Measurements from ENCODE around the gene FTCD. TPM values are rescaled to one million over a fixed set of nuclear protein-coding genes. Genes with fewer than 3 reads are reported as not detected.
"Not testable (repeated sequence)": the region's sequence is repeated elsewhere in the genome, so short reads cannot be mapped to it uniquely, and the experiment has no call there.

Gene FTCD
- total and polyA plus RNA-seq, 12 donors: 0.14 to 4.4 (median 1.1) TPM

DNA sequence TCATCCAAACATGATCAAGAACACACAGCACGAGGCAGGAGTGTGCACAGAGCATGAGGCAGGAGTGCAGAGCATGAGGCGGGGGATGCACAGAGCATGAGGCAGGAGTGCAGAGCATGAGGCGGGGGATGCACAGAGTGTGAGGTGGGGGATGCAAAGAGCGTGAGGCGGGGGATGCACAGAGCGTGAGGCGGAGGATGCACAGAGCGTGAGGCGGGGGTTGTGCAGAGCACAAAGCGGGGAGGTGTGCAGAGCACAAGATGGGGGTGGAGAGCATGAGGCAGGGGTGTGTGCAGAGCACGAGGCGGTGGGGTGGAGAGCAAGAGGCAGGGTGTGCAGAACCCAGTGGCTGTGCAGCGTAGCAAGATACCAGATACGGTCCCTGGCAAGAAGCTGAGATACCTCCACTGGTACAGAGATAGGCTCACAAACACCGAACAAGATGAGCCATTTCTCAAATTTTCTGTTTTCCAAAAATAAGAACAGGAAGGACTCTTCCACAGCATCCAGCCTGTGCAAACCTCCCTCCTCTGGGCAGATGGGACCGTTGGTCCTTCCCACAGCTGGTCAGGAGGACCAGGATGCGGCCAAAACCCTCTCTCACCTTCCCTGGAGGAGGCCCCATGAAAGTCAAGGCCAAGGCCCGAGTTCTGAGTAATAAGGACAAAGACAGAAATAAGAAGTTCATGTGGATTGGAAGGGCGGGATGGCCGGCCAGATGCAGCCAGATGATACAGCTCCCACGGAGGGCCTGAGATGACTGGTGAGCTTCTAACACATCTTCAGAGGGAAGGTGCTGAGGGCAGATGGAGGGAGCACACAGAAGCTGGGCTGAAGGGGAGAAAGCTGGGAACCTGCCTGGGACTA is 16.9 kb upstream of the FTCD start:
- no peaks in the 10 kb centered on the region for H3K27me3 ChIP-seq
- intact Hi-C loops (cut with DNase I): no loop called here
- no peaks in the 10 kb centered on the region for H3K36me3 ChIP-seq
- peak in 1 of 8 donors; percentile 69 for ATAC-seq
- TF ChIP-seq, protein P1, sequence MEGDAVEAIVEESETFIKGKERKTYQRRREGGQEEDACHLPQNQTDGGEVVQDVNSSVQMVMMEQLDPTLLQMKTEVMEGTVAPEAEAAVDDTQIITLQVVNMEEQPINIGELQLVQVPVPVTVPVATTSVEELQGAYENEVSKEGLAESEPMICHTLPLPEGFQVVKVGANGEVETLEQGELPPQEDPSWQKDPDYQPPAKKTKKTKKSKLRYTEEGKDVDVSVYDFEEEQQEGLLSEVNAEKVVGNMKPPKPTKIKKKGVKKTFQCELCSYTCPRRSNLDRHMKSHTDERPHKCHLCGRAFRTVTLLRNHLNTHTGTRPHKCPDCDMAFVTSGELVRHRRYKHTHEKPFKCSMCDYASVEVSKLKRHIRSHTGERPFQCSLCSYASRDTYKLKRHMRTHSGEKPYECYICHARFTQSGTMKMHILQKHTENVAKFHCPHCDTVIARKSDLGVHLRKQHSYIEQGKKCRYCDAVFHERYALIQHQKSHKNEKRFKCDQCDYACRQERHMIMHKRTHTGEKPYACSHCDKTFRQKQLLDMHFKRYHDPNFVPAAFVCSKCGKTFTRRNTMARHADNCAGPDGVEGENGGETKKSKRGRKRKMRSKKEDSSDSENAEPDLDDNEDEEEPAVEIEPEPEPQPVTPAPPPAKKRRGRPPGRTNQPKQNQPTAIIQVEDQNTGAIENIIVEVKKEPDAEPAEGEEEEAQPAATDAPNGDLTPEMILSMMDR (IDR thresholded peaks at IDR 0.05): no peak
- no peak for DNase-seq
- no peak overlapping the region for H3K4me3 ChIP-seq
- peaks cover 0 to 32% (median 13%) of the 10 kb centered on the region in 11 donors for H3K9me3 ChIP-seq
- no peak overlapping the region for H3K27ac ChIP-seq
- no peaks in the 10 kb centered on the region for H3K4me1 ChIP-seq
- 88 to 94% methylated on average over 21 of the region's 21 CpGs for WGBS, 2 donors

DNA sequence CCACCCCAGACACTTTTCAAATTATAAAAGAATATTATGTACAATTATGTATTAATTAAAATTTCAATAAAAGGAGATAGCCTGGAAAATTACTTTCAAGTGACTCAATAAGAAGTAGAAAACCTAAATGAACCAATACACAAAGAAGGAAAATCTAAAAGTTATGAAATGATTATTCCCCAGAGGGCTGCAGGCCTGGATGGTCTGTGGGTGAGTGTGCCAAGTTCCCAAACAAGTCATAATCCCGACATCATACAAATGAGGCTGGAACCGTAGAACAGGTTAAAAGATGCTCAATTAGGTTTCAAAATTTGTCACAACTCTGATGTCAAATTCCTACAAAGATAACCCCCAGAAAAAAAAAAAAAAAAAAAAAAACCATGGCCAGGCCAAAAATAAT is 16.2 kb upstream of the FTCD start:
- TF ChIP-seq, protein P1 (IDR thresholded peaks at IDR 0.05): no peak
- Histone ChIP-seq H3K4me3 (no peak overlapping the region), H3K4me1 (no peaks in the 10 kb centered on the region), H3K27ac (no peak overlapping the region), H3K9me3 (peaks cover 0 to 27% (median 12%) of the 10 kb centered on the region in 11 donors), H3K27me3 (no peaks in the 10 kb centered on the region), H3K36me3 (no peaks in the 10 kb centered on the region)
- ATAC-seq (no peak), DNase-seq (no peak)
- intact Hi-C loops (cut with DNase I): no loop called here
- 48 to 56% methylated on average over 2 of the region's 2 CpGs for WGBS, 2 donors

DNA sequence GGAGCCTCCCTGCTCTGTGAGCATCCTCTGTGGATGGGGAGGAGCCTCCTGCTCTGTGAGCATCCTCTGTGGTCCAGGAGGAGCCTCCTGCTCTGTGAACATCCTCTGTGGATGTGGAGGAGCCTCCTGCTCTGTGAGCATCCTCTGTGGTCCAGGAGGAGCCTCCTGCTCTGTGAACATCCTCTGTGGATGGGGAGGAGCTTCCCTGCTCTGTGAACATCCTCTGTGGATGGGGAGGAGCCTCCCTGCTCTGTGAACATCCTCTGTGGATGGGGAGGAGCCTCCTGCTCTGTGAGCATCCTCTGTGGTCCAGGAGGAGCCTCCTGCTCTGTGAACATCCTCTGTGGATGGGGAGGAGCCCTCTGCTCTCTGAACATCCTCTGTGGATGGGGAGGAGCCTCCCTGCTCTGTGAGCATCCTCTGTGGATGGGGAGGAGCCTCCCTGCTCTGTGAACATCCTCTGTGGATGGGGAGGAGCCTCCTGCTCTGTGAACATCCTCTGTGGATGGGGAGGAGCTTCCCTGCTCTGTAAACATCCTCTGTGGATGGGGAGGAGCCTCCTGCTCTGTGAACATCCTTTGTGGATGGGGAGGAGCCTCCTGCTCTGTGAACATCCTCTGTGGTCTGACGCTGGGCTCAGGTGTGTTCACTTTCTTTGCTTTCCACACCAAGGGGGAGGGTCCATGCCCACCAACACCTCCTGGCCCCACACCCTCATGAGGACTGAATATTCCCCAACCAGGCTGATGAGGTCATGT is 15.2 kb upstream of the FTCD start:
- H3K4me1 ChIP-seq; H3K36me3 ChIP-seq; H3K27me3 ChIP-seq; DNase-seq; intact Hi-C loops (cut with DNase I); H3K27ac ChIP-seq; ATAC-seq; H3K4me3 ChIP-seq: not testable (repeated sequence)
- WGBS, 2 donors: 64 to 76% methylated on average over 1 of the region's 1 CpG
- H3K9me3 ChIP-seq: peaks cover 0 to 20% (median 10%) of the 10 kb centered on the region in 11 donors

DNA sequence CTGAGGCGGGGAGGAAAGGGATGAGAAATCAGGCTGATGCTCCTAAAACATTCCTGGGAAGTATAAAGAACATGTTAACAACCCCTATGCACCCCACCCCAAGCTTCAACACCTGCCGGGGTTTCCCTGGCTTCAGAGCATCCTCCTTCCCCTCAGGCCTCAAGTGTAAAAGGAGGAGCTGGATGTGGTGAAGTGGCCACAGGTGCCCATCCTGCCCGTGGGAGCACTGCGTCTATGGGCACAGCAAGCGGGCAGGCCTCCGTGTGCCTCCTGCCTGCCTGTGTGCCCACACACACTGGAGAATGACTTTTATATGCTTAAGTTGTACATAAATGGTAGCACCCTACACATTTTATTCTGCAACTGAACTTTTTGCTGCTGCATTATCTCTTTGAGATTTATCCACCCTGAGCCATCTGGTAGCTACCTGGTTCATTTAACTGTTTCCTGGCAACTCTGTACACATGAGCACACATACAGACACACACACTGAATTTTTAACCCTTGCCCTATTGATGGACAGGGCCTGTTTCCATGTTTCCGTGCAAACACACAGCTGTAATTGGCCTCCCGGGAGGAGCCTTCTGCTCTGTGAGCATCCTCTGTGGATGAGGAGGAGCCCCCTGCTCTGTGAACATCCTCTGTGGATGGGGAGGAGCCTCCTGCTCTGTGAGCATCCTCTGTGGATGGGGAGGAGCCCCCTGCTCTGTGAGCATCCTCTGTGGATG is 13.4 kb upstream of the FTCD start:
- TF ChIP-seq, protein P1 (IDR thresholded peaks at IDR 0.05): no peak
- Histone ChIP-seq H3K27ac (no peak overlapping the region), H3K27me3 (no peaks in the 10 kb centered on the region), H3K4me1 (no peaks in the 10 kb centered on the region), H3K36me3 (peaks cover 0 to 6% (median 0%) of the 10 kb centered on the region in 9 donors), H3K4me3 (no peak overlapping the region), H3K9me3 (peaks cover 0 to 3% (median 0%) of the 10 kb centered on the region in 11 donors)
- WGBS, 2 donors: 75% methylated on average over 8 of the region's 8 CpGs
- ATAC-seq: no peak
- no peak for DNase-seq
- intact Hi-C loops (cut with DNase I): no loop called here
